Fibroblast of skin of abdomen (primary cell): ENCODE measurements around the gene ECEL1.

Source experiments
- DNase-seq: peaks from one replicate; pipeline ENCODE4 v3.0.0-alpha.2; 2013

ECEL1 gene

GRCh38 chr2:232497348-232497747 lies 9.7 kb upstream of the ECEL1 start:
- no peak for DNase-seq

GRCh38 chr2:232496501-232497270 lies 9.1 kb upstream of the ECEL1 start:
- no peak for DNase-seq

GRCh38 chr2:232495292-232495691 lies 7.7 kb upstream of the ECEL1 start:
- no peak for DNase-seq

GRCh38 chr2:232494542-232494941 lies 6.9 kb upstream of the ECEL1 start:
- DNase-seq = no peak

- DNase-seq = no peak
These were observed 6.3 kb upstream of the ECEL1 start for GRCh38 chr2:232493701-232494474.

- no peak for DNase-seq
These were observed 5.5 kb upstream of the ECEL1 start for GRCh38 chr2:232492963-232493700.

GRCh38 chr2:232492236-232492848 lies 4.7 kb upstream of the ECEL1 start:
- no peak for DNase-seq

GRCh38 chr2:232491139-232491780 lies 3.6 kb upstream of the ECEL1 start:
- DNase-seq = no peak

GRCh38 chr2:232490221-232491138 lies 2.8 kb upstream of the ECEL1 start:
- no peak for DNase-seq

- no peak for DNase-seq
These were observed 2.0 kb upstream of the ECEL1 start for GRCh38 chr2:232489516-232490220.

GRCh38 chr2:232488721-232489300 lies 1.2 kb upstream of the ECEL1 start:
- no peak for DNase-seq

GRCh38 chr2:232488097-232488711 lies 570 bp upstream of the ECEL1 start:
- DNase-seq = no peak

GRCh38 chr2:232486558-232487384 lies 863 bp downstream of the ECEL1 start:
- no peak for DNase-seq

- no peak for DNase-seq
These were observed 1.7 kb downstream of the ECEL1 start for GRCh38 chr2:232485757-232486557.

GRCh38 chr2:232485348-232485756 lies 2.3 kb downstream of the ECEL1 start:
- no peak for DNase-seq

GRCh38 chr2:232484628-232485347 lies 2.8 kb downstream of the ECEL1 start:
- DNase-seq = no peak
